Osteoblast (primary cell): ENCODE measurements around the gene GABRG3. TPM values are rescaled to one million over a fixed set of nuclear protein-coding genes. Genes with fewer than 3 reads are reported as not detected.

Experiments
- DNase-seq: peaks from one replicate; pipeline ENCODE4 v3.0.0; 2011; ENCODE audit warnings: low spot score, mixed read lengths; ENCODE audit not compliant: insufficient read length; ENCODE audit errors: missing footprints
- H2AFZ ChIP-seq: 2 replicates; pipeline ENCODE4 v1.6.0; 2011; ENCODE audit warnings: mild to moderate bottlenecking, low read length
- H3K27ac ChIP-seq: 2 replicates; pipeline ENCODE4 v1.5.1; 2011; ENCODE audit warnings: mild to moderate bottlenecking, low read depth, low read length, moderate library complexity
- H3K27me3 ChIP-seq: 2 replicates; pipeline ENCODE4 v1.6.0; 2012; ENCODE audit warnings: mild to moderate bottlenecking, control low read depth, inconsistent platforms, low read length, moderate library complexity; ENCODE audit not compliant: insufficient read depth
- H3K36me3 ChIP-seq: 2 replicates; pipeline ENCODE4 v1.5.1; 2011; ENCODE audit warnings: mild to moderate bottlenecking, low read length, control low read depth, moderate library complexity; ENCODE audit not compliant: insufficient read depth
- H3K4me1 ChIP-seq: 2 replicates; pipeline ENCODE4 v1.5.1; 2011; ENCODE audit warnings: mild to moderate bottlenecking, low read length, control low read depth, moderate library complexity; ENCODE audit not compliant: insufficient read depth
- H3K4me2 ChIP-seq: 2 replicates; pipeline ENCODE4 v1.6.0; 2011; ENCODE audit warnings: mild to moderate bottlenecking, low read length; ENCODE audit not compliant: insufficient read depth
- H3K4me3 ChIP-seq: fragments of 200-600 bp; sonication (generic); 3 replicates; pipeline ENCODE4 v1.5.1; 2012; ENCODE audit warnings: mild to moderate bottlenecking, low read length, inconsistent platforms; ENCODE audit not compliant: insufficient read depth
- H3K79me2 ChIP-seq: 2 replicates; pipeline ENCODE4 v1.6.0; 2012; ENCODE audit warnings: mild to moderate bottlenecking, low read length, control low read depth, inconsistent platforms; ENCODE audit not compliant: insufficient read depth
- H3K9me3 ChIP-seq: 2 replicates; pipeline ENCODE4 v1.5.1; 2011; ENCODE audit warnings: low read depth, low read length, control low read depth
- H4K20me1 ChIP-seq: 2 replicates; pipeline ENCODE4 v1.6.0; 2012; ENCODE audit warnings: mild to moderate bottlenecking, low read length, control low read depth; ENCODE audit not compliant: insufficient read depth
- CTCF ChIP-seq: IDR thresholded peaks from 2 replicates; pipeline ENCODE4 v1.5.1; 2011; ENCODE audit warnings: mild to moderate bottlenecking, low read depth, low read length, moderate library complexity; ENCODE audit errors: extremely low read depth
- small RNA-seq: library from RNA; depleted of rRNA; stranded (forward); fragments of <200 nt; gene quantifications from one replicate; pipeline ENCODE3, GENCODE V24; 2012
- total RNA-seq: library from RNA; depleted of rRNA; stranded (reverse); fragments of >200 nt; gene quantifications from 2 replicates; pipeline ENCODE4 v1.2.3, GENCODE V29; 2012

GABRG3 gene
- total RNA-seq, 1 donor, result not detected

GRCh38 chr15:27589782-27590181 lies 618.8 kb downstream of the GABRG3 start:
- H3K36me3 ChIP-seq, result no peaks in the 10 kb centered on the region
- H2AFZ ChIP-seq, result no peak overlapping the region
- no peak for DNase-seq

More at GRCh38 chr15:27589782-27590181, 618.8 kb downstream of the GABRG3 start:
- no peak overlapping the region for H3K4me3 ChIP-seq
- H3K27me3 ChIP-seq, result no peaks in the 10 kb centered on the region
- H4K20me1 ChIP-seq, result no peaks in the 10 kb centered on the region
- no peaks in the 10 kb centered on the region for H3K79me2 ChIP-seq
- H3K9me3 ChIP-seq, result no peaks in the 10 kb centered on the region
- H3K4me2 ChIP-seq, result no peak overlapping the region
- H3K4me1 ChIP-seq, result no peaks in the 10 kb centered on the region
- no peak overlapping the region for H3K27ac ChIP-seq
- TF ChIP-seq CTCF, result no peak

Small RNAs within 50 kb of the gene (small RNA-seq; reads per million reads assigned to genes)
- gene RNA5SP391 (not detected), gene SERPINE4P (not detected)

Other genes with a start within 250 kb of the GABRG3 start
- under 0.01 and 1.5 TPM in 2 replicates for gene GABRB3, start 198.1 kb upstream of the GABRG3 start, total RNA-seq
- gene GABRA5, start 104.1 kb upstream of the GABRG3 start, total RNA-seq, result not detected in 2 replicates